Measurements from ENCODE around the gene PPEF1. TPM values are rescaled to one million over a fixed set of nuclear protein-coding genes. Genes with fewer than 3 reads are reported as not detected.

Gene PPEF1
- total RNA-seq, 1 donor from 2014 or later = 0.26 TPM

GRCh38 chrX:18871161-18871890 lies 163.9 kb downstream of the PPEF1 start:
- TF ChIP-seq, protein P1, sequence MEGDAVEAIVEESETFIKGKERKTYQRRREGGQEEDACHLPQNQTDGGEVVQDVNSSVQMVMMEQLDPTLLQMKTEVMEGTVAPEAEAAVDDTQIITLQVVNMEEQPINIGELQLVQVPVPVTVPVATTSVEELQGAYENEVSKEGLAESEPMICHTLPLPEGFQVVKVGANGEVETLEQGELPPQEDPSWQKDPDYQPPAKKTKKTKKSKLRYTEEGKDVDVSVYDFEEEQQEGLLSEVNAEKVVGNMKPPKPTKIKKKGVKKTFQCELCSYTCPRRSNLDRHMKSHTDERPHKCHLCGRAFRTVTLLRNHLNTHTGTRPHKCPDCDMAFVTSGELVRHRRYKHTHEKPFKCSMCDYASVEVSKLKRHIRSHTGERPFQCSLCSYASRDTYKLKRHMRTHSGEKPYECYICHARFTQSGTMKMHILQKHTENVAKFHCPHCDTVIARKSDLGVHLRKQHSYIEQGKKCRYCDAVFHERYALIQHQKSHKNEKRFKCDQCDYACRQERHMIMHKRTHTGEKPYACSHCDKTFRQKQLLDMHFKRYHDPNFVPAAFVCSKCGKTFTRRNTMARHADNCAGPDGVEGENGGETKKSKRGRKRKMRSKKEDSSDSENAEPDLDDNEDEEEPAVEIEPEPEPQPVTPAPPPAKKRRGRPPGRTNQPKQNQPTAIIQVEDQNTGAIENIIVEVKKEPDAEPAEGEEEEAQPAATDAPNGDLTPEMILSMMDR (IDR thresholded peaks at IDR 0.05) = no peak
- no peak for TF ChIP-seq EZH2phosphoT487 (IDR thresholded peaks at IDR 0.05)
- no peak for TF ChIP-seq EZH2 (IDR thresholded peaks at IDR 0.05)
- Mint-ChIP-seq H3K36me3 (no peaks in the 10 kb centered on the region), H3K9me3 (peaks cover 14% of the 10 kb centered on the region), H3K27me3 (ENCODE audit: insufficient read depth, low read depth) (peaks cover 2% of the 10 kb centered on the region), H3K4me1 (peaks cover 5% of the 10 kb centered on the region), H3K4me3 (no peak overlapping the region), H3K27ac (no peak overlapping the region)
- Histone ChIP-seq H3K36me3 (no peaks in the 10 kb centered on the region), H3K27ac (no peak overlapping the region), H4K20me1 (ENCODE audit: low read depth) (no peaks in the 10 kb centered on the region), H3K4me2 (no peak overlapping the region), H3K79me2 (ENCODE audit: low read depth) (no peaks in the 10 kb centered on the region), H3K4me1 (no peaks in the 10 kb centered on the region), H3K9me3 (ENCODE audit: low read depth) (peaks cover 4% of the 10 kb centered on the region), H3K9ac (no peak overlapping the region), H3F3A (ENCODE audit: low read depth) (no peaks in the 10 kb centered on the region), H3K27me3 (no peaks in the 10 kb centered on the region), H3K4me3 (no peak overlapping the region), H2AFZ (replicated peaks) (no peak overlapping the region)
- DNase-seq (ENCODE audit: low spot score) = no peak

DNA sequence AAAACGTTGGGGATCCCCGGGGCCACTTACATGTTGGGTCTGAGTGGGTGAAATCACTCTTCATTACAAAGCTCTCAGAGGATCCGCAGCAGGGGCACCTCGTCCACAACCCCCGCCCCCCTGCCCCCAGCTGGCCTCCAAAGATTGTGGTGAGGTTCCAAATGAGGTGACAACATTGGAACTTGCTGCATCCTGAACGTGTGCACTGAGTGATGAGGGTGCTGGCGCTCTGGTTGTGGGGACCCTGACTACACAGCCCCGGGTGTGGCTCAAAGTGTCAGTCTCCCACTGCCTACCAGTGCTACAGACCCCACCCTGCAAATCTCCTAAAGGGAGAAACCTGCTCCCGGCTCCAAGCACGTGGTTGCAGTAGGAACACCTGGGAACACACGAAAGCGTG lies 164.5 kb downstream of the PPEF1 start:
- H4K20me1 ChIP-seq (ENCODE audit: low read depth) = no peaks in the 10 kb centered on the region
- H3K36me3 ChIP-seq = no peaks in the 10 kb centered on the region
- H3K27ac Mint-ChIP-seq = no peak overlapping the region
- H3K36me3 Mint-ChIP-seq = no peaks in the 10 kb centered on the region
- H3K9me3 Mint-ChIP-seq = peaks cover 15% of the 10 kb centered on the region
- H3K27me3 Mint-ChIP-seq (ENCODE audit: insufficient read depth, low read depth) = peaks cover 2% of the 10 kb centered on the region
- H3K4me3 Mint-ChIP-seq = no peak overlapping the region
- TF ChIP-seq, protein P1 (IDR thresholded peaks at IDR 0.05) = no peak
- TF ChIP-seq EZH2 (IDR thresholded peaks at IDR 0.05) (no peak), EZH2phosphoT487 (IDR thresholded peaks at IDR 0.05) (no peak)
- H3K4me1 ChIP-seq = no peaks in the 10 kb centered on the region
- H3K4me3 ChIP-seq = no peak overlapping the region
- no peaks in the 10 kb centered on the region for H3K79me2 ChIP-seq (ENCODE audit: low read depth)
- H3K9ac ChIP-seq = no peak overlapping the region
- no peak overlapping the region for H3K4me2 ChIP-seq
- H3K9me3 ChIP-seq (ENCODE audit: low read depth) = peaks cover 4% of the 10 kb centered on the region
- no peak overlapping the region for H3K27ac ChIP-seq
- H2AFZ ChIP-seq (replicated peaks) = no peak overlapping the region
- no peak for DNase-seq (ENCODE audit: low spot score)
- no peaks in the 10 kb centered on the region for H3K27me3 ChIP-seq
- H3F3A ChIP-seq (ENCODE audit: low read depth) = no peaks in the 10 kb centered on the region
- H3K4me1 Mint-ChIP-seq = peaks cover 1% of the 10 kb centered on the region

GRCh38 chrX:18872621-18873020 lies 165.2 kb downstream of the PPEF1 start:
- Histone ChIP-seq H3K4me2 (no peak overlapping the region), H3K27me3 (no peaks in the 10 kb centered on the region), H3K4me1 (no peaks in the 10 kb centered on the region), H3K79me2 (ENCODE audit: low read depth) (no peaks in the 10 kb centered on the region), H2AFZ (replicated peaks) (no peak overlapping the region), H3K9ac (no peak overlapping the region), H3K27ac (no peak overlapping the region), H3K36me3 (no peaks in the 10 kb centered on the region), H3K9me3 (ENCODE audit: low read depth) (peaks cover 4% of the 10 kb centered on the region), H3F3A (ENCODE audit: low read depth) (no peaks in the 10 kb centered on the region), H3K4me3 (no peak overlapping the region), H4K20me1 (ENCODE audit: low read depth) (no peaks in the 10 kb centered on the region)
- peaks cover 2% of the 10 kb centered on the region for H3K27me3 Mint-ChIP-seq (ENCODE audit: insufficient read depth, low read depth)
- peaks cover 15% of the 10 kb centered on the region for H3K9me3 Mint-ChIP-seq
- TF ChIP-seq EZH2phosphoT487 (IDR thresholded peaks at IDR 0.05) (no peak), EZH2 (IDR thresholded peaks at IDR 0.05) (no peak)
- TF ChIP-seq, protein P1 (IDR thresholded peaks at IDR 0.05) = no peak
- no peak overlapping the region for H3K4me3 Mint-ChIP-seq
- no peak for DNase-seq (ENCODE audit: low spot score)
- no peaks in the 10 kb centered on the region for H3K4me1 Mint-ChIP-seq
- no peaks in the 10 kb centered on the region for H3K36me3 Mint-ChIP-seq
- H3K27ac Mint-ChIP-seq = no peak overlapping the region

All from neural progenitor cell (in vitro differentiated cells).